Inferior parietal cortex (tissue), 1 donor: ENCODE measurements around the gene PTCH1.

Experiments used
- DNase-seq: peaks from one replicate; pipeline ENCODE4 v3.0.0-alpha.2; 2016; ENCODE audit errors: extremely low spot score

PTCH1 gene

DNA sequence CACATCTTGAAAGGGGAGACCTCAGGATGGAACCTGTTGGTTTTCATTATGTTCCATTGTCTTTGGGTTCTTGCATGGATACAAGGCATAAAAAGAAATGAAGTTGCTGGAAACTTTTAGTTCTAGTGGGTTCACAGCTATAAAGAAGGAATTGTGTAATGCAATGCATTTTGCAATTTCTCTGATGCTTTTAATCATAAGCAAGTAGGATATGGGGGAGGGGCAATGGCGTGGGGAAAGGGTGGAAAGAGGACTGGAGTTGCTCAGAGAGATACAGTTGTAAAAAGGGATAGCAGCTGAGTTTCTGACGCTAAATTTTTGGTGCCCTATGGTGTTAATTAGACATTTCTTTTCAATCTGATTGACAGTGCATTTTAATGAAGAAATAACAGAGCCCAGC is 110.7 kb downstream of the PTCH1 start:
- DNase-seq = no peak

DNA sequence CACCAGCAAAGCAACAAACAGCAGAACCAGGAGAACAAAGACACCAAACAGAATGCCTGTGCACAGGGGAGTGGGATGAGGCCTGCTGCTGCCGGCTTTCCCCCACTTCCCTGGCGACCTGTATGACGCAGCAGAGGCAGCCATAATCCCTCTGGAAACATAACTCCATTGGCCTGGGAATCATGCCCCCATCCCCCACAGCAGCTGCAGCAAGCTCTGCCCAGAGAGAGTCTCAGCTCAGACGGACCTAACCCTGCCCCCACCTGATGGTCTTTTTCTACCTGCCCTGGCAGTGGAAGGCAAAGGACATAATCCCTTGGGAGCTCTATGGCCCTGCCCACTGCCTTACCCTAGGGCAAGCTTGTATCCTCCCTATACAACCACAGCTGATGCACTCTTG is 117.5 kb downstream of the PTCH1 start:
- DNase-seq = no peak
